Smooth muscle cell of bladder (primary cell): ENCODE results near the gene TYMP. TPM values are rescaled to one million over a fixed set of nuclear protein-coding genes. Genes with fewer than 3 reads are reported as not detected.

Experiments used
- total RNA-seq: library from RNA; depleted of rRNA; stranded (reverse); fragments of >200 nt; gene quantifications from 2 replicates; pipeline ENCODE4 v1.2.3, GENCODE V29; 2014

The TYMP gene, protein sequence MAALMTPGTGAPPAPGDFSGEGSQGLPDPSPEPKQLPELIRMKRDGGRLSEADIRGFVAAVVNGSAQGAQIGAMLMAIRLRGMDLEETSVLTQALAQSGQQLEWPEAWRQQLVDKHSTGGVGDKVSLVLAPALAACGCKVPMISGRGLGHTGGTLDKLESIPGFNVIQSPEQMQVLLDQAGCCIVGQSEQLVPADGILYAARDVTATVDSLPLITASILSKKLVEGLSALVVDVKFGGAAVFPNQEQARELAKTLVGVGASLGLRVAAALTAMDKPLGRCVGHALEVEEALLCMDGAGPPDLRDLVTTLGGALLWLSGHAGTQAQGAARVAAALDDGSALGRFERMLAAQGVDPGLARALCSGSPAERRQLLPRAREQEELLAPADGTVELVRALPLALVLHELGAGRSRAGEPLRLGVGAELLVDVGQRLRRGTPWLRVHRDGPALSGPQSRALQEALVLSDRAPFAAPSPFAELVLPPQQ
- total RNA-seq: 15.7 and 26.9 TPM in 2 replicates

DNA sequence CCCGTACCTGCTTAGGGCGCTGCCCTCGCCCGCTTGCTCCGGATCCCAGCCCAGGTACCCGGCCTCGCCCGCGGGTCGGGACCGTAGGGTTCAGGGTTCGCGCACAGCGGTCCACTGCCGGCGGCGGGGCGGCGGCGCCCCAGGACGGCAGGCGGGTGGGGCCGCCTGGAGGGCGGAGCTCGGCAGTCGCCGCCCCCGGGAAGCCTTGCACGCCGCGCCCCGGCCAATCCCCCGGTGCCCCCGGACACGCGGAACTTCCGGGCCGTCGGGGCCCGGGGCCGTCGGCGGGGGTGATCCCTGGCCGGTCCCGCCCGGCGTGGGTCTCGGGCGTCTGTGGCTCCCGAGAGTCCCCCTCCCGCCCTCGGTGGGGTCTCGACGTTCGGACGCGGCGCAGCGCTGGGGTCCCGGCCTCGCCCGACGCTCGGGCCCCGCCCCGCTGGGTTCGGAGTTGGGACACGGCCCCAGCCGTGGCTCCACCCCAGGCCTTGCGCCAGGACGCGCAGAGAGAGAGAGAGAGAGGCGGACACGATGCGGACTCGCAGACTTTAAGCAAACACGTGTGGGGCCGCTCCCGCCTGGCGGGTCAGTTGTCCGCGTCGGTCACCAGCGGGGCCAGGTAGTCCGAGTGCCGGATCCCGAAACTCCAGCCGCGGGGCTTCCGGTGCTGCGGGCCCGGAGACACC lies at the start of gene TYMP:
Gene TYMP, minus strand, starts transcription at position 116 of the 683 bp plus-strand sequence. CDS start 303 bp downstream, outside the sequence.

DNA sequence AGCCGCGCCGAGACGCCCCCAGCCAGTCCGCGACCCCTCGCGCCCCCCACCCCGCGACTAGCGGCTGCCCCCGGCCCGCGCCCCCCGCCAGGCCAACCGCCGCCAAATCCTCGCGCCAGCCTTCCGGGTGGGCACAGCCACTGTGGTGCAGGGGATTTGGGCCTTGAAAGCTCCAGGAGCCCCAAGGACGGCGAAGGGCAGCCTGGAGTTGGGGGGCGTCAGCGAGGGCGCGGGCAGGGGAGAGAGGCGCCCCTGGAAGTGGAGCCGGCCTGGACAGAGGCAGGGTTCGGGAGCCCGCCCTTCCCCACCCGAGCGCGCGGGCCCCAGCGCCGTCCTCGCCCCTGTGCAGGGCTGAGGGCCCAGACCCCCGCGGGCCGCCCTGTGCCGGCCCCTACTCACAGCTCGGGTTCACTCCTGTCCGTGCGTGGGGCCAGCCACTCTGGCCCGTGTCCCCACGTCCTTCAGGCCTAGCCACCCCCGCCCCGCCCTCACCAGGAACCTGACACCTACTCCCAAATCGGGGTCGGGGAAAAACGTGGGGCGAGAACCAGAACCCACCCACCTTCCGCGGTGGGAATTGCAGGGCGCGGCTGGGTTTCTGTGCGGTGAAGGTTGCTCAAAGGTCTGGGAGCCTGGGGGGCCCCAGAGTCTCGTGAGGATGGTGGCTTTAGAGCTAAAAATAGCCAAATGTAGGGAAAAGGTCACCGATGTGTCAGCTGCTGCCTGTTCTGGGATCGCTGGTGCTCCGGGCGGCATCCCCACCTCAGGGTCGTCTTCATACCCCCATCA lies 48.4 kb upstream of the TYMP start, which contains the start of gene CPT1B:
Gene CPT1B, minus strand, starts transcription at position 441 of the 789 bp plus-strand sequence. CDS start 512 bp downstream, outside the sequence.

DNA sequence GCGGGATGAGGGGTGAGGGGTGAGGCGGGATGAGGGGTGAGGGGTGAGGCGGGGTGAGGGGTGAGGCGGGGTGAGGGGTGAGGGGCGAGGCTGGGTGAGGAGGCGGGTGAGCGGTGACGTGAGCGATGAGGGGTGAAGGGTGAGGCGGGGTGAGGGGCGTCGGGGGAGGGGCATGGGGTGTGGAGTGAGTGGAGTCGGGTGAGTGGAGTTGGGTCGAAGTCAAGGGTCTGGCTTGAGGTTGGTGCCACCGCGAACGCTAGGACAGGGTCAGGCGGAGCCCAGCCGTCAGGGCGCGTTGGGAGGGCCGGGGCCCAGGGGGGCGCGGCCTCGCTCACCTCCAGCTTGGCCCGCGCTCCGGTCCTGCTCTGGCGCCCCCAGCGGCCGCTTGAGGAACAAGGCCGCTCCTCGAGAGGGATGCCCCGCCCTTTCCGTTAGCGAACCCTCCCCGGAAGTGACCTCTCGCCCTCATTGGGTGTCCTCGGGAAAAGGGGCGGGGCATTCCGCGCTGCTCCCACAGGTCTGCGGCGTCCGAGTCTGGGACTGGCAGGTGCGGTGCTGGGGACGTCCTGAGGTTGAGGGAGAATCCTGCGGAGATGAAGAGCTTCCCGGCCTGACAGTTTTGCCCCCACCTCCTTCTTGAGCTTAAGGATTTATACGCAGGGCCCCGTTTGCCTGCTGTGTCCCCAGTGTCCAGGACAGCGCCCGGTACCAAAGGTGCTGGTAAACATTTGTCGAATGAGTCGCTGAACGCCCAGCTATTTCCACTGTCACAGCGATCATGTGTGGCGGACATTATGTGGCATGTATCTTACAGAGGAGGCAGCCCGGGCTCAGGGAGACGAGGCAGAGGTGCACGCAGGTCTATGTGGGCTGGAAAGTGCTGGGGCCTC lies 33.0 kb upstream of the TYMP start, which contains the start of gene SYCE3:
Gene SYCE3, minus strand, starts transcription at position 397 of the 890 bp plus-strand sequence. CDS start 6,514 bp downstream, outside the sequence.

DNA sequence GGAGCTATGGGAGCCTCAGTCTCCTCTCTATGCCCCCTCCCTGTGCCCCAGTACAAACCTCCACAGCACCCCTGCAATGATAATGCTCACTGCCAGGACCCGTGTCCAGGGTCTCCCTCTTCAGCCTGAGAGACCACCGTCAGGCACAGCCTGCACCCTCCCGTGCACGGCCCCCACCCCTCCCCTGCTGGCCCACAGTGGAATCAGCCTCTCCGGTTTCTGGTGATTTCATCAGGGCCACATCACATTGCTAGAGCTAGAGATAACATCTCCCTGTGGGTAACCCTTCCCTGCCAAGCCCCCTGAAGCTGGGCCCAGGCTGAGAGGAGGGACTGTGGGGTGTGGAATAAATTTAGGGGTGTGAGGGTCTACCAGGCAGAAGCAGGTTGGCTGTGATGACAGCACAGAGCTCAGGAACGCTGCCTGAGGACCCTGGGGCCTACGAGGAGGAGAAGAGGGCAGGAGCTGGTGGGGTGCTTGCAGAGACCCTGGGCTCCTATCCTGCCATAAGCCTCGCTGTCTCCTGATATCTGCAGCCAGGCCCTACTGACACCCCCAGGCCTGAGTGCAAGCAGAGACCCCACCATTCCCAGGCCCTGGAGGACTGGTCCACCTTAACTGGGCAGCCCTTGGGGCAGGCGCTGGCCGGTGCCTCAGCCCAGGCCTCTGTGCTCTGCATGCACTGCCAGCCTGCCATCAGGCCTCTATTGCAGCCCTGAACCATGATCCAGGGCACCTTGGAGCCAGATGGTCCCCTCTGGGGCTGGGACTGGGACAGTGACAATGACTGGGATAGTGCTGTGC lies 15.9 kb upstream of the TYMP start, which contains the start of gene KLHDC7B:
Gene KLHDC7B, plus strand, starts transcription at position 378 of the 804 bp plus-strand sequence. Its CDS starts 345 bp downstream, at position 723.

DNA sequence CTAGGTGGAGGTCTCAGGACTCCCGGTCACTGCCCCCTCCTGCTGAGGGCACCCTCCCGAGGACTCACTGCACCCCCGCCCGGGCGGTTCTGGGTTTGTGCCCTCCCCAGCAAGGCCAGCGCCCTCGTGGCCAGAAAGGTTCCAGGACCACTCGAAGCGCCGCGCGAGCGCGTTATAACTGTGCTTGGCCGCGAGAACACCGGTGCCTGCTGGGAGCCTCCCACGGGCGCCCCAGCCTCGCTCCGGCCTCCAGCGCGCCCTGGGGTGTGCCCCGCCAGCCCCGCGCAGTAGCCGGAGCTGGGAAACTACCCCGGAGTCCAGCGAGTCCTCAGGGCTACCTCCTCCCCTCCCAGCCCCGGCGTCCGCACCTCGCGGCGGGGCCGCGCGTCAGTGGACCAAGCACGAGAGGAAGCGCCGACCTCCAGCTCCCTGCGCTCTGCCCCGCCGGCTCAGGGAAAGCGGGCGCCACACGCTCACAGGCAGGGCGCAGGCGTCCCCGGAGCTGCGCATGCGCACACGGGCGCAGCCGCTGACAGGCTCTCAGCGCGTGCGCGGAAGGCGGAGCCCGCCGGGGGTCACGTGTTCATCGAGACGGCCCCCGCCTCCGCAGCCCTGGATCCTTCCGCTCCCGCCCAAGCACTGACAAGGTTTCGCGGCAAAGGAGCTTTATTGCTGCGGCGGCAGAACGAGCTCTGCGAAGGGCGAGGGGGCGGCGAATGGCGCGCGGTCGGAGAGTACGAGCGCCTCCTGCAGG lies 4.5 kb downstream of the TYMP start, which contains the start of gene SCO2:
Gene SCO2, minus strand, starts transcription at position 495 of the 754 bp plus-strand sequence. CDS start 1,187 bp downstream, outside the sequence.

DNA sequence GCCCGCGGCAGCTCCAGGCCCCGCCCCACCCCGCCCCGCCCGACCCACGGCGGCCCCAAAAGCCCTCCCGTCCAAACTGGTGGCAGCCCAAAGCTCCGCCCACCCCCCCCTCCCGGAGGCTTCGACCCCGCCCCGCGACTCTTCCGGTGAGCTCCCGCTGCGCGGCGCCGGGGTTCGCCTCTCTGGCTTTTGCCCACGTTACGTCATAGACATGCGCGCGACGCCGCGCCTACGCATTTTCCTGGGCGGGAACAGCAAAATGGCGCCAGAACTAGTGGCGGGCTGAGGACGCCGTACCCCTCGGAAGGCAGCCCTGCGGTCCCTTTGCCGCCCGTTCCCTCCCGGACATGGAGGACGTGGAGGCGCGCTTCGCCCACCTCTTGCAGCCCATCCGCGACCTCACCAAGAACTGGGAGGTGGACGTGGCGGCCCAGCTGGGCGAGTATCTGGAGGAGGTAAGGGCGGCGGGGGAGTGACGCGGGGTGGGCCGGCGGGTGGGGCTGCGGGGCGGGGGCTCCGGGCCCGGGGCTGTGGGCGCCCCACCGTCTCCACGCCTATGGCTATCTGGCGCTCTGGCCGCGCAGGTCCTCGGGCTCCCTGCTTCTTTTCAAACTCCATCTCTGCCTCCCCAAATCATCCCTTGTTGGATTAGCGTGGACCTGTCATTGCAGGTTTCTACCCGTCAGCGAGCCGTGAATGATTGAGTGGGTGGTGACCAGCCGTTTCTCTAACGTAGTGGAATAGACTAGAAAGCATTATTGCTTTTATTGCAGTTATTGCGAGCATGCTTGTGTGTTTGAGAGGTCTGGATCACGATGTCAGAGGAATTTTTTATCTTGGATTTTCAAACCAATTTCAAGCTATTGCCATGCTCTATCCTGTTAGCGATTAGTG lies 21.6 kb downstream of the TYMP start, which contains the start of gene NCAPH2:
Gene NCAPH2, plus strand, starts transcription at position 234 of the 894 bp plus-strand sequence. Its CDS starts 114 bp downstream, at position 348.

DNA sequence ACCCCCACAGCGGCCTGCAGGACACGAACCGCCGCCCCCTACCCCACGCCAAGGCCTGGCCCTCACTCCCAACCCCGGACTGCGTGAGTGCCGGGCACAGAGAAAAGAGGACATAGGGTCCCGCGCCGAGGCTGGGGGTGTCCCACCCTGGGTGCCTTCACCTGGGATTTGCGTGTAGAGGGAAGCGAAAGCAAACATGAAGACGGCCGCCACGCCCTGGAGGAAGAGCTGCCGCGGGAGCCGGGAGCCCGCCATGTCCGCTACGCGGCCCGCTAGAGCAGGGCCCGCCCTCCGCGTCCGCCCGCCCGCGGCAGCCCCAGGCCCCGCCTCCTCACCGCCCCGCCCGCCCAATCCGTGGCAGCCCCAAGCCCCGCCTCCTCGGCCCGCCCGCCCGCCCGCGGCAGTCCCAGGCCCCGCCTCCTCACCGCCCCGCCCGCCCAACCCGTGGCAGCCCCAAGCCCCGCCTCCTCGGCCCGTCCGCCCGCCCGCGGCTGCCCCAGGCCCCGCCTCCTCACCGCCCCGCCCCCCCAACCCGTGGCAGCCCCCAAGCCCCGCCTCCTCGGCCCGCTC lies 22.3 kb downstream of the TYMP start, which contains the start of gene LMF2:
Gene LMF2, minus strand, starts transcription at position 282 of the 570 bp plus-strand sequence. Its CDS starts 27 bp downstream, at position 255.

DNA sequence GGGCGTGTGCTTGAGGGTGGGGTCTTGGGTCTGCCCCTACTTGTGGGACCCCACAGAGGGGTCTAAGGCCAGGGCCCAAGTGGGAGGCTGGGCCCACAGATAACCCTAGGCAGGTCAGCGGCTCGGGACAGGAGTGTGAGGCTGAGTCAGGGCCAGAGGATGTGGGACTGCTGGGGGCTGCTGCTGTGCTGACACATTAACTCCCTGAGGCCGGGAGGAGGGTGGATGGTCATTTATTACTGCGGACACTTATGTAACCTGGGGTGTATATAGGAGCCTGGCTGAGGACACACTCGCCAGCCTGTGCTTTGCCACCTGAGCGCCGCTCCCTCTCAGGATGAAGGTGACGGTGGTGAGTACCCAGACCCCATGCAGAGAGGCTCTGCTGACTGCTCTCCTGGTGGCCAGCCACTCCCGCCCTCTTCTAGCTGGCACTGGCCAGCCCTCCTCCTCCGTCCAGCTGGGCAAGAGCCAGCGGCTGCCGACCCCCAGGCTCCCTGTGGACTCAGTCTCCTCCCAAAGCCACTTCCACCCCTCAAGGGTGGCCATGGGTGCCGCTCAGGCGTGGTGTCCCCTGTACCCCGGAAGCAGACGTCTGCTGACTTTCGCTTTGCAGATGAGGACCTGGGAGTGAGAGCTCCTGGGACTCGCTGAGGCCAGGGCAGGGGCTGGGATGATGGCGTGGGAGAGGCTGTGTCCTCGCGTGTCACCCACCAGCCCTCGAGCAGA lies 43.1 kb downstream of the TYMP start, which contains the start of gene MIOX:
Gene MIOX, plus strand, starts transcription at position 299 of the 729 bp plus-strand sequence. Its CDS starts 39 bp downstream, at position 338.

DNA sequence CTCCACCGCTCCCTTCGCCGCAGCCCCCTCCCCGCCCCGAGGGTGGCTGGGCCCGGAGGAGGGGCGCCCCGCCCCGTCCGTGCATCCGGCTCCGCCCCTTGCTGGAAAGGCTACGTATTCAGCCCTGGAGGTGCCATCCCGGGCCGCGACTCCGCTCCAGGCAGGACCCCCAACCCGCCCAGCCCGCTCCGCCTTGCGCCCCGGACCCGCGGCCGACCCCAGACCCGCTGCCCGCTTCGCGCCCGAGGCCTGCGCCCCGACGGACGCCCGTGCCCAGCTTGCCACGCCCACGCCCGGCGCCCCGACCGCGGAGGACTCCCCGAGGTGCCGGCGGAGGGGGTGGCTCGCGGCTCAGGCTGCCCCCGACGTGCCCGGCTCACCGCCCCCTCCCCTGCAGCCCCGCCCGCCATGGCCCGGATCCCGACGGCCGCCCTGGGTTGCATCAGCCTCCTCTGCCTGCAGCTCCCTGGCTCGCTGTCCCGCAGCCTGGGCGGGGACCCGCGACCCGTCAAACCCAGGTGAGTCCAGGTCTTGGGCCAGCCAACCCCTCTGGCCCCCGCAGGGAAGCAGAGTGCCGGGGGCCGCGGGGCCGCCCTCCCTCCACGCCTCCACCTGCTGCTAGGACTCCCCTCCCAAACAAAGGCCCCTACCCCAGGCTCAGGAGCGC lies 48.2 kb downstream of the TYMP start, which contains the start of gene ADM2:
Gene ADM2, plus strand, starts transcription at position 104 of the 667 bp plus-strand sequence. Its CDS starts 305 bp downstream, at position 409.

Other genes with a start within 250 kb of the TYMP start
- 130 and 166 TPM in 2 replicates for gene PLXNB2, start 222.4 kb downstream of the TYMP start, total RNA-seq
- 1.6 and 2.1 TPM in 2 replicates for gene DENND6B, start 203.0 kb downstream of the TYMP start, total RNA-seq
- 64.1 and 64.8 TPM in 2 replicates for gene PPP6R2, start 186.7 kb downstream of the TYMP start, total RNA-seq
- gene SBF1, start 55.0 kb downstream of the TYMP start, total RNA-seq: 54.6 and 79.1 TPM in 2 replicates
- gene ADM2, start 48.5 kb downstream of the TYMP start, total RNA-seq: 1.4 and 2.4 TPM in 2 replicates
- not detected in 2 replicates for gene MIOX, start 43.2 kb downstream of the TYMP start, total RNA-seq
- gene LMF2, start 22.3 kb downstream of the TYMP start, total RNA-seq: 20.9 and 28.4 TPM in 2 replicates
- 17.1 and 18.6 TPM in 2 replicates for gene NCAPH2, start 21.8 kb downstream of the TYMP start, total RNA-seq
- 0.57 and 1.6 TPM in 2 replicates for gene SCO2, start 4.4 kb downstream of the TYMP start, total RNA-seq
- gene KLHDC7B, start 15.9 kb upstream of the TYMP start, total RNA-seq: 0.28 TPM in 2 replicates
- gene SYCE3, start 32.9 kb upstream of the TYMP start, total RNA-seq: 0.37 and 0.85 TPM in 2 replicates
- 1.00 and 2.3 TPM in 2 replicates for gene CPT1B, start 48.4 kb upstream of the TYMP start, total RNA-seq
- 16.6 and 19.3 TPM in 2 replicates for gene CHKB, start 52.8 kb upstream of the TYMP start, total RNA-seq
- 0.28 TPM in 2 replicates for gene MAPK8IP2, start 70.8 kb upstream of the TYMP start, total RNA-seq
- gene ARSA, start 98.1 kb upstream of the TYMP start, total RNA-seq: 13.9 and 16.4 TPM in 2 replicates
- 0.57 and 0.74 TPM in 2 replicates for gene SHANK3, start 142.8 kb upstream of the TYMP start, total RNA-seq
- not detected in 2 replicates for gene ACR, start 208.2 kb upstream of the TYMP start, total RNA-seq